GM18519 (cell line): ENCODE measurements around the gene SVIL.
"Not testable (repeated sequence)": the region's sequence is repeated elsewhere in the genome, so short reads cannot be mapped to it uniquely, and the experiment has no call there.

ENCODE experiments used
- ATAC-seq: cut with Tn5 transposase; IDR thresholded peaks from one replicate; pipeline ENCODE4 v1.9.1; 2021; ENCODE audit warnings: mild to moderate bottlenecking, moderate library complexity; ENCODE audit not compliant: unreplicated experiment, low FRiP score

The SVIL gene

GRCh38 chr10:29607576-29607975 lies 27.2 kb downstream of the SVIL start:
- no peak for ATAC-seq

- ATAC-seq, result not testable (repeated sequence)
Observed at GRCh38 chr10:29606693-29607092, 28.1 kb downstream of the SVIL start.

- ATAC-seq, result no peak
Observed at GRCh38 chr10:29604291-29604825, 30.4 kb downstream of the SVIL start.

- no peak for ATAC-seq
Observed at GRCh38 chr10:29603223-29603896, 31.4 kb downstream of the SVIL start.

GRCh38 chr10:29600821-29601220 lies 34.0 kb downstream of the SVIL start:
- no peak for ATAC-seq

- ATAC-seq, result no peak
Observed at GRCh38 chr10:29600067-29600466, 34.7 kb downstream of the SVIL start.

GRCh38 chr10:29598851-29599311 lies 35.9 kb downstream of the SVIL start:
- no peak for ATAC-seq

GRCh38 chr10:29596826-29597225 lies 37.9 kb downstream of the SVIL start:
- ATAC-seq, result no peak

GRCh38 chr10:29596356-29596755 lies 38.4 kb downstream of the SVIL start:
- no peak for ATAC-seq

- no peak for ATAC-seq
Observed at GRCh38 chr10:29595636-29596225, 39.0 kb downstream of the SVIL start.

- no peak for ATAC-seq
Observed at GRCh38 chr10:29595146-29595545, 39.6 kb downstream of the SVIL start.

GRCh38 chr10:29591651-29591968 lies 43.2 kb downstream of the SVIL start:
- ATAC-seq, result no peak

- ATAC-seq, result no peak
Observed at GRCh38 chr10:29590915-29591650, 43.7 kb downstream of the SVIL start.

- no peak for ATAC-seq
Observed at GRCh38 chr10:29588629-29589421, 45.9 kb downstream of the SVIL start.

- not testable (repeated sequence) for ATAC-seq
Observed at GRCh38 chr10:29587750-29588628, 46.8 kb downstream of the SVIL start.

- not testable (repeated sequence) for ATAC-seq
Observed at GRCh38 chr10:29587102-29587749, 47.5 kb downstream of the SVIL start.

- ATAC-seq, result no peak
Observed at GRCh38 chr10:29586509-29586908, 48.3 kb downstream of the SVIL start.

GRCh38 chr10:29585488-29585976 lies 49.2 kb downstream of the SVIL start:
- no peak for ATAC-seq

- ATAC-seq, result no peak
Observed at GRCh38 chr10:29584436-29584835, 50.3 kb downstream of the SVIL start.
